Measurements from ENCODE around the gene GTSE1.

GTSE1 gene

GRCh38 chr22:46352691-46353386, 56.2 kb downstream of the GTSE1 start:
- peak; percentile 87 for DNase-seq (ENCODE audit: low read depth)
- TF ChIP-seq CTCF (IDR thresholded peaks at IDR 0.05; ENCODE audit: insufficient read depth, low read depth, low read length, missing control alignments), result no peak
- no peak overlapping the region for H3K4me3 ChIP-seq (ENCODE audit: low read length)

GRCh38 chr22:46353483-46354105, 56.9 kb downstream of the GTSE1 start:
- DNase-seq (ENCODE audit: low read depth), result no peak
- no peak for TF ChIP-seq CTCF (IDR thresholded peaks at IDR 0.05; ENCODE audit: insufficient read depth, low read depth, low read length, missing control alignments)
- H3K4me3 ChIP-seq (ENCODE audit: low read length), result no peak overlapping the region

- no peak for TF ChIP-seq CTCF (IDR thresholded peaks at IDR 0.05; ENCODE audit: insufficient read depth, low read depth, low read length, missing control alignments)
- no peak overlapping the region for H3K4me3 ChIP-seq (ENCODE audit: low read length)
- DNase-seq (ENCODE audit: low read depth), result no peak
Measured at GRCh38 chr22:46354176-46354992, 57.7 kb downstream of the GTSE1 start.

GRCh38 chr22:46354993-46355305, 58.3 kb downstream of the GTSE1 start:
- DNase-seq (ENCODE audit: low read depth), result no peak

GRCh38 chr22:46355369-46355995, 58.8 kb downstream of the GTSE1 start:
- peak; percentile 68 for DNase-seq (ENCODE audit: low read depth)
- H3K4me3 ChIP-seq (ENCODE audit: low read length), result no peak overlapping the region
- TF ChIP-seq CTCF (IDR thresholded peaks at IDR 0.05; ENCODE audit: insufficient read depth, low read depth, low read length, missing control alignments), result peak; percentile 84

More at GRCh38 chr22:46354993-46355305, 58.3 kb downstream of the GTSE1 start:
- H3K4me3 ChIP-seq (ENCODE audit: low read length), result no peak overlapping the region
- no peak for TF ChIP-seq CTCF (IDR thresholded peaks at IDR 0.05; ENCODE audit: insufficient read depth, low read depth, low read length, missing control alignments)

- no peak for TF ChIP-seq CTCF (IDR thresholded peaks at IDR 0.05; ENCODE audit: insufficient read depth, low read depth, low read length, missing control alignments)
- DNase-seq (ENCODE audit: low read depth), result no peak
- no peak overlapping the region for H3K4me3 ChIP-seq (ENCODE audit: low read length)
Measured at GRCh38 chr22:46355996-46356471, 59.4 kb downstream of the GTSE1 start.

Measured in epithelial cell of esophagus (primary cell).